Esophagus muscularis mucosa (tissue), 4 donors: ENCODE measurements around the gene HPN. TPM values are rescaled to one million over a fixed set of nuclear protein-coding genes. Genes with fewer than 3 reads are reported as not detected.
"Not testable (repeated sequence)": the region's sequence is repeated elsewhere in the genome, so short reads cannot be mapped to it uniquely, and the experiment has no call there.

Experiments
- DNase-seq: peaks from one replicate; pipeline ENCODE4 v3.0.0-alpha.2; 2017; ENCODE audit errors: extremely low spot score
- H3K27ac ChIP-seq, 4 donors: fragments of 200-600 bp; sonication (generic); replicated peaks in 1 of 4; 1 replicate in 3 of 4; 2 replicates in 1 of 4; pipeline ENCODE4 v1.5.1; 2016 to 2019; ENCODE audit warnings: mild to moderate bottlenecking in 1 of 4
- H3K27me3 ChIP-seq, 4 donors: fragments of 200-600 bp; sonication (generic); one replicate each; pipeline versions ENCODE4 v1.5.1 to v1.6.0; 2016 to 2019
- H3K36me3 ChIP-seq, 4 donors: fragments of 200-600 bp; sonication (generic); one replicate each; pipeline ENCODE4 v1.5.1; 2016 to 2019
- H3K4me1 ChIP-seq, 4 donors: fragments of 200-600 bp; sonication (generic); one replicate each; pipeline ENCODE4 v1.5.1; 2016 to 2019
- H3K4me3 ChIP-seq, 4 donors: fragments of 200-600 bp; sonication (generic); 1 replicate in 2 of 4; 2 replicates in 2 of 4; pipeline ENCODE4 v1.5.1; 2016 to 2019; ENCODE audit warnings: mild to moderate bottlenecking in 4 of 4, moderate library complexity in 1 of 4
- H3K9me3 ChIP-seq, 4 donors: fragments of 200-600 bp; sonication (generic); 1 replicate in 3 of 4; 2 replicates in 1 of 4; pipeline ENCODE4 v1.5.1; 2016 to 2019
- CTCF ChIP-seq, 3 experiments: fragments of 200-600 bp in 2 of 3; fragments of 450-650 bp in 1 of 3; sonication (generic) in 2 of 3; IDR thresholded peaks; one replicate each; pipeline ENCODE4 v1.5.1; 2017 to 2019; ENCODE audit warnings: antibody characterized with exemption in 3 of 3, mild to moderate bottlenecking in 2 of 3, moderate library complexity in 1 of 3
- EP300 ChIP-seq: sonication (generic); formaldehyde crosslinking; IDR thresholded peaks from one replicate; pipeline ENCODE4 v1.6.1; 2017; ENCODE audit warnings: antibody characterized with exemption
- POLR2A ChIP-seq: fragments of 450-650 bp; IDR thresholded peaks from one replicate; pipeline ENCODE4 v1.6.1; 2017; ENCODE audit warnings: antibody characterized with exemption, moderate library complexity, mild to moderate bottlenecking, low read depth
- POLR2AphosphoS5 ChIP-seq, 2 donors: sonication (generic); formaldehyde crosslinking; IDR thresholded peaks; one replicate each; pipeline ENCODE4 v1.6.1; 2017; ENCODE audit warnings: antibody characterized with exemption in 2 of 2
- WGBS: methylation state at CpG from one replicate; pipeline ENCODE4 v1.1.5; 2018; 5-methylcytosine and 5-hydroxymethylcytosine counted together
- intact Hi-C: fragments of 100-400 bp; cut with DNase I; formaldehyde crosslinking; loops from one replicate; pipeline ENCODE4 v1.15.1; 2023
- total RNA-seq, 4 donors: library from RNA; depleted of rRNA; stranded (reverse); fragments of >200 nt; gene quantifications; one replicate each; pipeline versions ENCODE4 v1.1.0 to v1.2.1, GENCODE V29; 2016

Gene HPN
- total RNA-seq, 4 donors from 2014 or later, result 0.33 to 0.86 (median 0.58) TPM; not detected in 1

- no peak overlapping the region for H3K4me3 ChIP-seq
- no peak for DNase-seq
- no peaks in the 10 kb centered on the region for H3K9me3 ChIP-seq
- H3K27me3 ChIP-seq, result no peaks in the 10 kb centered on the region
- H3K27ac ChIP-seq, result no peak overlapping the region
- no peak for TF ChIP-seq POLR2AphosphoS5 (IDR thresholded peaks at IDR 0.05)
- TF ChIP-seq CTCF (IDR thresholded peaks at IDR 0.05), result no peak
- no peak for TF ChIP-seq EP300
- TF ChIP-seq POLR2A, result no peak
- peaks cover 17 to 54% (median 50%) of the 10 kb centered on the region in 4 donors for H3K36me3 ChIP-seq
- 76% methylated on average over 4 of the region's 7 CpGs for WGBS
- intact Hi-C loops, result no loop called here
- H3K4me1 ChIP-seq, result peaks cover 15 to 25% (median 21%) of the 10 kb centered on the region in 4 donors
Measured at GRCh38 chr19:35027851-35028599, 13.5 kb upstream of the HPN start.

GRCh38 chr19:35028600-35028885 is 13.0 kb upstream of the HPN start:
- WGBS, result 81% methylated on average over 3 of the region's 3 CpGs
- H3K27ac ChIP-seq, result not testable (repeated sequence)
- peaks cover 11 to 54% (median 46%) of the 10 kb centered on the region in 4 donors for H3K36me3 ChIP-seq

GRCh38 chr19:35029275-35029736 is 12.2 kb upstream of the HPN start:
- H3K9me3 ChIP-seq, H3K27me3 ChIP-seq, H3K4me3 ChIP-seq, DNase-seq, intact Hi-C loops: not testable (repeated sequence)
- Histone ChIP-seq H3K36me3 (peaks cover 7 to 54% (median 42%) of the 10 kb centered on the region in 4 donors), H3K4me1 (peaks cover 15 to 25% (median 21%) of the 10 kb centered on the region in 4 donors), H3K27ac (peak overlapping the region in 1 of 4 donors; percentile 57)
- 80% methylated on average over 11 of the region's 11 CpGs for whole genome bisulfite sequencing

More at GRCh38 chr19:35028600-35028885, 13.0 kb upstream of the HPN start:
- intact Hi-C loops, DNase-seq, H3K4me3 ChIP-seq, H3K27me3 ChIP-seq, H3K9me3 ChIP-seq: not testable (repeated sequence)
- peaks cover 15 to 25% (median 21%) of the 10 kb centered on the region in 4 donors for H3K4me1 ChIP-seq

GRCh38 chr19:35029737-35030256 is 11.7 kb upstream of the HPN start:
- peak overlapping the region; percentile 67 to 87 (median 70) for H3K4me3 ChIP-seq
- WGBS, result 23% methylated on average over 6 of the region's 11 CpGs
- peak overlapping the region; percentile 54 to 71 (median 58) for H3K27ac ChIP-seq
- TF ChIP-seq POLR2AphosphoS5 (IDR thresholded peaks at IDR 0.05), result no peak
- no peak for TF ChIP-seq CTCF (IDR thresholded peaks at IDR 0.05)
- TF ChIP-seq EP300, result no peak
- TF ChIP-seq POLR2A, result no peak
- DNase-seq, result no peak
- intact Hi-C loops, result no loop called here
- H3K9me3 ChIP-seq, result no peaks in the 10 kb centered on the region
- H3K27me3 ChIP-seq, result no peaks in the 10 kb centered on the region
- H3K36me3 ChIP-seq, result peaks cover 7 to 54% (median 41%) of the 10 kb centered on the region in 4 donors
- H3K4me1 ChIP-seq, result peaks cover 15 to 25% (median 21%) of the 10 kb centered on the region in 4 donors

GRCh38 chr19:35030257-35031071 is 11.1 kb upstream of the HPN start, which contains the start of gene SCN1B:
Gene SCN1B, plus strand, starts transcription at chr19:35030470. Its CDS starts 351 bp downstream, at chr19:35030821.
- Histone ChIP-seq H3K4me3 (peak within 1 kb of the TSS; percentile 67 to 87 (median 70)), H3K4me1 (peaks cover 15 to 25% (median 21%) of the 10 kb centered on the region in 4 donors), H3K27ac (peak within 1 kb of the TSS; percentile 60 to 71 (median 65)), H3K27me3 (no peaks in the 10 kb centered on the region), H3K9me3 (no peaks in the 10 kb centered on the region), H3K36me3 (peaks cover 7 to 53% (median 36%) of the 10 kb centered on the region in 4 donors)
- TF ChIP-seq POLR2AphosphoS5 (IDR thresholded peaks at IDR 0.05), result peak in 1 of 2 donors; percentile 32
- no peak for TF ChIP-seq EP300
- DNase-seq, result no peak
- WGBS, result 0% methylated on average over 2 of the region's 118 CpGs
- intact Hi-C loops, result no loop called here
